HG03135 (cell line): Measurements from ENCODE around the gene PHF21A.
"Not testable (repeated sequence)": the region's sequence is repeated elsewhere in the genome, so short reads cannot be mapped to it uniquely, and the experiment has no call there.

ENCODE experiments used
- ATAC-seq: cut with Tn5 transposase; IDR thresholded peaks from one replicate; pipeline ENCODE4 v1.9.1; 2021; ENCODE audit warnings: mild to moderate bottlenecking, moderate library complexity; ENCODE audit not compliant: unreplicated experiment

PHF21A gene

DNA sequence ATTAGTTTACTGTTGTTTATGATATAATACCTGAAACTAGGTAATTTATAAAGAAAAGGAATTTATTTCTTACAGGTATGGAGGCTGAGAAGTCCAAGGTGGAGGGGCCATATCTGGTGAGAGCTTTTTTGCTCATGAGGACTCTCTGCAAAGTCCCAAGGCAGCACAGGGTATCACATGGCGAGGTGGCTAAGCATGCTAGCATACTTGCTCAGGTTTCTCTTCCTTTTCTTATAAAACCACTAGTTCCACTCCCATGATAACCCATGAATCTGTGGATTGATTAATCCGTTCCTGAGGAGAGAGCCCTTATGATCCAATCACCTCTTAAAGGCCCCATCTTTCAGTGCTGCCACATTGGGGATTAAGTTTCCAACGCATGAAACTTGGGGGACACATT is 82.7 kb downstream of the PHF21A start:
- no peak for ATAC-seq

DNA sequence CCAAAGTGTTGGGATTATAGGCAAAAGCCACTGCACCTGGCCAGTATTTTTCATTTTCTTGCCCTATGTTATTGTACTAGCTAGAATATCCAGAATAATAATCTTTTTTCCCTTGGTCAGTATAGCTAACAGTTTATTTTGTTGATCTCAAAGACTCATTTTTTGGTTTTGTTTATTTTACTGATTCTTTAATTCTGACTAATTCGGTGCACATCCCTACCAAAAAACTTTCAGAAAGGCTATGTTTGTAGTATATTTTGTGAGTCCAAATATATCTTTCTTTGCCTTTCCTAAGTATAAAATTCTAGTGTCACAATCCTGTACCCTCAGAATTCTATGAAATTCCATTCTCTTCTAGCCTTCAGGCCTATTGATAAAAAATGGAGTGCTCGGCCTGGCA is 84.3 kb downstream of the PHF21A start:
- no peak for ATAC-seq

DNA sequence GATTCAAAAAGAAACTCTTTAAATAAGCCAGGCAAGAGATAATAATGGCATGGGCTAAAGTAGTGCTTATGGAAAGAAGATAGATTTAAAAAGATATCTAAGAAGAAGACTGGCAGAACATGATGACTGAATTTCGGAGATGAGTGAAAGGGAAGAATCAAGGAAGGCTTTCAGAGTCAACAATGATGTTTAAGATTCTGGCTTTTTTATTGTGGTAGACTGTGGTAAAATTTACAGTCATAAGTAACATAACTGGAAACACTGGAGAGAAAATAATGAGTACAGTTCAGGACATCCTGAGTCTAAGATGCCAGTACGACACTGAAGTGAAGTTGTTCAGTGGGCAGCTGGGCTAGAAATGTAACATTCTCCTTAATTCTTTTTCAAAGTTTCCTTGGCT is 85.2 kb downstream of the PHF21A start:
- ATAC-seq = no peak

DNA sequence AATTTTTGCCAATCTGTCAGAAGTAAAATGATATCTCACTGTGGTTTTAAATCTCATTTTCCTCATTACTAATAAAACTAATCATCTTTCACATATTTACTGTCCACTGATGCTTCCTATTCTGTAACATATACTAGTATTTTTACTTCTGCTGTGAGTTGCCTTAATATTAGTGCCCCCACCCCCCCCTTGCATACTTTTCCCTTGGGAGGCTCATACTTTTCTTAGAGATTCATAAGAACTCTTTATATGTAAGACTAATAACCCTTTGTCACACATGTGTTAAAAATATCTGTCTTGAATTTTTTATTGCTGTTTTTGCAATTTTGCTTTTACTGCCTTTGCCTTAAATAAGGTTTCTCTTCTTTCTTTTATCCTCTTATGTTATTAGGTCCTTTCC is 87.2 kb downstream of the PHF21A start:
- ATAC-seq = no peak

DNA sequence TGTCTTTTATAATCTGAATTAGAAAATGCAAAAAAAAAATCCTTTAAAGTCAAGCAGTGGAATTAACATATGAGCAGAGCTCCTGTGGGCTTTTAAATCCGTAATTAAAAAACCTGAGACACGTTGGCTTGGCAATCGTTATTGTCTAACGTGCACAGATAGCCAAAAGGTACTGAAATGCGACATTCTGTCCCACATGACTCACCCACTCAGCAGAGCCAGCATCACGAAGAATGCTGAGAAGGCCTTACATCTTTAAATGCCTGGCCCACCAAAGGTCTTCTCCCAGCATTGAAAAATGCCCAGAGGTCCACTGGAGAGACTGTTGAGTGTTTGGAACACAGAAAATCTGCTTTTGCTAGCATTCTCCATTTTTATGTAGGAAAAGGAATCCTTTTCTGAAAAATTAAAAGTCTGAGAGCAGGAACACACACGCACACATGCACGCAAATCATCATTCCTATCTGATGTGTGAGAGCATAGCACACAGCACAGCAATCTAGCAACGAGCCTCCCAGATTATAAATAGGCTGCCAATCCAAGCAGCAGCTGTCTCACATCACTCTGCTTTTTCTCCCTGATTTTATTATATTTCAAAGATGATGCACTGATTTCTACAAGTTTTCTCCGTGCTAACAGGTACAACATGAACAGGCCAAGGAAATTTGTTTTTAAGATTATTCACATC is 94.5 kb downstream of the PHF21A start:
- ATAC-seq = no peak

DNA sequence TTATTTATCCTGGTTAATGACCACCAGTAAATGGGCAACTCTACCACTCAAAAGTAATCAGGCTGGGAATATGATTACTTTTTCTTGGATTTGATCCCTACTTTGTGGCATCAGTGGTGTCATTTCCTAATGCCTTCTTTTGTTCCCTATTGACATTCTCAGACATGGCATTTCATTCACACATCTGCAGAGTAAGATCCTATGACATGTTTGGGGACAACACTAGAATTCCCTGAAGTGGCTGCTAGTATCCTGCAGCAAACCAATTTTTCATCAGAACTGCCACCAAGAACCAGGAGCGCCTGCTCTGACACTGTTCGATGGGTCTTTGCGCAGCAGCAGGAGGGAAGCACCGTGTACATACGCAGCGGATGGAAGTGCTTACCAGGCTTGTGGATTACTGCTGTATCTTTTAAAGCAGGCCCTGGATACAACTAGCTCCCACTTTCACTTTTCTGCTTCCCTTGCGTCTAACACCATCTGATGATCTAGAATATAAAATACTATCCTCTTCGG is 101.1 kb downstream of the PHF21A start:
- ATAC-seq = no peak

DNA sequence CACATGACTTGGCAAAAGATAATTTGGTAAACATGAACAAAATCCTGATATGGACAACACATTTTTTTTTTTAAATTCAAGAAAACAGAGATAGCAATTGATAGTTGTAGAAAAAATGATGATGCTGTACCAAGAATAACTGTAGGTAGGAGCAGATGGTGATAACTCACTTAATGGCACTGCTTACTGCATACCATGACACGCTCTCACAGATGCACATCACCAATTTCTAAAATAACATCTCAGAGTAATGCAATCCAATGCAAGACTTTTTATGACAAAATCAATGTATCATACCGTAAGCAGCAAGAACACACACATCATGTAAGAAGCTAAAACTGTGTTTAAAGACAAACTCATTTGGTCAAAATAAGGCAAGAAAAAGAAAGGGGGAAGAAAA is 102.6 kb downstream of the PHF21A start:
- no peak for ATAC-seq

DNA sequence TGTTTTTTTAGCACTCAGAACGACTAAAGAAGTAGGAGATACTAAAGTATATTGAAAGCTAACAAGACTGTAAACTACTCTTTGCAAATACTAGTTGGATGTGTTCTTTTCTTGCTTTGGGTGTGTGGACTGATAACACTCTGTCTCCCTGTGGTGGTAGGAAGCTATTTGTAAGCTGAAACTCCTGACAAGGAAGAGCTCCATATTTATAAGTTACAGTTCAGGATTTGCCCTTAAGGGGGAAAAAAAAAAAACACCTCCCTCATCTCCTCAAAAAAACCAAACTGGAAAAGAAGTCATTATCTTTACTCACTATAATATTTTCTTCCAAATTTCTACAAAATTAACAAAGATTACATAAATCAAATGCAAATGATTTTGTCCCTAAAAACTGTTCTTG is 103.9 kb downstream of the PHF21A start:
- ATAC-seq = no peak

DNA sequence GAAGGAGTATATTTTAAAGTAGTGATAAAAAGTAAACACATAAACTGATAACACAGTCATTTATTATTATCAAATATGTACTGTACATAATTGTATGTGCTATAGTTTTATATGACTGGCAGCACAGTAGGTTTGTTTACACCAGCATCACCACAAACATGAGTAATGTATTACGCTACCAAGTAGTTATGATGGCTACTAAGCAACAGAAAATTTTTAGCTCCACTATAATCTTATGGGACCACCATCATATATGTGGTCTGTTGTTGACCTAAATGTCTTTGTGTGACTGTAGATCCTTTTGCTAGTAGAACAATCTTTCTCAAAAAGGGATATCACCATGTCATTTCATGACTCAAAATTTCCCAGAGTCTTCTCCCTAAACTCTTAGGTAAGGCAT is 105.3 kb downstream of the PHF21A start:
- no peak for ATAC-seq

DNA sequence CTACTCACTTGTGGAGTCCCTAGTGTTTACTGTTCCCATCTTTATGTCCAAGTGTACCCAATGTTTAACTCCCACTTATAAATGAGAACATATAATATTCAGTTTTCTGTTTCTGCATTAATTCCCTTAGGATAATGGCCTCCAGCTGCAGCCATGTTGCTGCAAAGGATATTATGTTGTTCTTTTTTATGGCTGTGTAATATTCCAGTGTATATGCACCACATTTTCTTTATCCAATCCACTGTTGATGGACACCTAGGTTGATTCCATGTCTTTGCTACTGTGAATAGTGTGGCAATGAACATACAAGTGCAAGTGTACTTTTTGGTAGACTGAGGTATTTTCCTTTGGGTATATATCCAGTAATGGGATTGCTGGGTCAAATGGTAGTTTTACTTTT is 107.1 kb downstream of the PHF21A start:
- ATAC-seq = not testable (repeated sequence)

DNA sequence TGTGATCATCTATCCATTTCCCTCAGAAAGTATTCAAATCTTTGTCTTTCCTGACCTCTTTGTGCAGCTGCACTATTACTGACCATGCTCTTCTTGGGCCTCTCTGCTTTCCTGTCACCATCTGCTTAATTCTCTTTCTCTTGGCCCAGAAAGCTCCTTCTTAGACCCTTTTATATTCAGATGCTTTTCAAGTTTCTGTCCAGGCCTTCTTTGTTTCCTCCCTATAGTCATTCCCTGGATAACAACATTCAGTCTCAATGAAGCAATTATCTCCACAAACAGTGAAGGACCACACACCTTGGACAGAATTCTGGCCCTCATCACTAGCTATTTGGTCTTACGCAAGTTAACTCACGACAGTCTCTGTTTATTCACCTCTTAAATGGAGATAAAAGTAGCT is 109.1 kb downstream of the PHF21A start:
- ATAC-seq = no peak

DNA sequence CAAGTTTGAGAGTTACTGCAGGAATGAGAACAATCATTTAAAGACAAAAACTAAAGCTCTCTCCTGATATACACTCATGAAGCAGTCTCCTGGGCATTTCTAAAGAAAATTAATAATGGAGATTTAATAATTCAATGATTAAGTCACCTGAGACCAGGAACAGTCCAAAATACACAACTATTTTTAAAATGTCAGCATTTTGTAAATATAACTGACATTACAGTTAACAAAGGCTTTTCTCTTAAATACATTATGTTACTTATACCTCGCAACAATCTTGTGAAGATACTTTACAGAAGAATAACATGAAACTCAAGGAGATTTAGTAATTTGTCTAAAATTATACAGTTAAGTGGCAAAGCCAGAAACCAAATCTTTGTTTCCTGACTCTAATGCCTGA is 111.2 kb downstream of the PHF21A start:
- no peak for ATAC-seq

DNA sequence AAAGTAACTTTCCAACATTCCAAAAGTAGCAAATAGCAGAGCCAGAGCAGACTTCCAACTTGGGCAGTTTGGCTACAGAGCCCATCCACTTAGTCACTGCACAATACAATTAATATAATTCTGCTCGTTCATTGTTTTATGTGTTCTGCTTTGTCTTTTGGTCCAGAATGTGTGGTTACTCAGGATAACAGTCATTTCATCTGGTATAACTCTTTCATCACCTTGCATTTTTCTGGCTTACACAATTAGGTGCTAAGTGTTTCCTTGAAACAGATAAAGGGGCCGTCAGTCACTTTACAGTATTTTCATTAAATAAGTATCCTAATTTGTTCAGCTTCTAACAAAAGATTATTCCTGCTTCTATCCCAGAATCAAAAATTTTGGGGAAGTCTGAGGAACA is 111.6 kb downstream of the PHF21A start:
- ATAC-seq = no peak

DNA sequence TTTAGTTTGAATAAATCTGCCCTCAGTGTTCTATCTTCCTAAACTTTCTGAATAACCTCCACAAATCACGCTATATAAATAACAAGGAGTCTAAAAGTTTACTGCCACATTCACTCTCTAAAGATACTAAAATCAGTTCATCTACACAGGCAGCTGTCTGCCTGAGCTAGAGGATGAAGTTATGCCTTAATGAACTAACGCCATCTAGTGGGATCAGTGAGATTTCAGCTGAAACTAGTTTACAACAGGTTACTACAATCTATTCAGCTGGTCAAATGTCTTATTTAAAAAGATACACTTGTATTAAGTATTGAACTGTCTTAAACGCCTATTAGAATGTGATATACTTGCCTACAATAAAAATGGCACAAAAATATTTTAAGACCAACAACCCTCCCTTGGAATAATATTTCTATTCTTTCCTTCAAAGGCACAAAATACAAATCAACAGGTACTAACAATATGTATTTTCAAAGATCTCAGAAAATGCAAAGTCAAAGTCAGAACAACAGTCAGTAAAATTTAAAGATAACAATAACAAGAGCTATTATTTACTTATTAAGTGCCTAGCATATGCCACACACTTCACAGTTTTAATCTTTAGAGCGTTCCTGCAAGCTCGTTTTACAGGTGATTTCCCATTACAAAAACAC is 114.7 kb downstream of the PHF21A start:
- ATAC-seq = peak; percentile 73

DNA sequence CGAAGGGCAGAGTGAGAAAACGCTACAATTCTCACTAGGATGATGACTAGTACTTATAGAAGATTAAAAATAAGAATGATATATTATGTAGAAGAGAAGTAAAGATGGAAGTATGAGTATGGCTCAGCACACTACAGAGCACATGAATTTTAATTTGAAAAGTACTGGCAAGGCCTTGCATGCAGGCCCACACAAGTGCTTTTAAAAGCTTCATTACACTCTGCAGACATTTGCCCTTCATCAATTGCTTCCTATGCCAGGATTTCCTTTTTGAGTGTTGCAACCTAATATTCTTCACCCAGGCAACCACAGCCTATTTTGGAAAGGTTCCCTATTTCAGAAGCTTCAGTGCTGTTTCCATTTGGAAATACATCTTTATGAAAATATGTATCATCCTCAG is 117.7 kb downstream of the PHF21A start:
- no peak for ATAC-seq

DNA sequence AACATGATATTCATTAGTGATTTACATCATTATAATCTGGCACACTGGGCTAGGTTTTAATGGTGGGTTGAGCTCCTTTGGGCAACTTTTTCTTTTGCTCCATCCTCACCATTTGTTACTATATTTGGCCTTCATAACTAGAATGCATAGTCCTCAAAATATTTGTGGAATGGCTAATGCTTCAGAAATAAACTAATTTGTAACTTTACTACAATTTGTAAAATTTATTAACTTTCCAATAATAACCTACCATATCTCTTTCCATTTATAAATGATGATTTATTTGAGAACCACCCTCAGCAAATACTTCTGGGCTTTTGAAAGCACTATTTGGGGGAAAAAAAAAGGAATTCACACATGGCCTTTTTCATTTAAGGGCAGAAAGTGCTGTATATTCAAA is 119.1 kb downstream of the PHF21A start:
- no peak for ATAC-seq

DNA sequence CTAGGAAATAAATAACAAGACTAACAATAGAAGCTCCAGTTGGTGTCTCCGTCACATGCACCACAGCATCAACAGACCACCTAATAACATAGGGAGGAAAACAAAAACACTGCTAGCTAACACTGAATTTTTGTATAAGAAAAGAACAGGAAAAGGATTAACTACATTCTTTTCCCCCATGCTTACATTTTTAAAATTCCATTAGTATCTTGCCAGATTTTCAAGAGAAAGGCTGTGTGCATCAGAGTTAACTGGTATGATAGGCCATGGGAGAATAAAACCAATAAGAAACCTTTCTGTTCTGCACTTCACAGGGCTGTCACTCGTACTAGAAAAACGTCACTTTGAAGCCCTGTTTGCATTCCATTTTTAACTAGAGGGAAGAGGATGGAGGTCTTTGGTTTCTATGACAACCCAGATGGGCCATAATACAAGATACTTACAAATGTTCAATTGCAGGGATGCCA is 119.8 kb downstream of the PHF21A start:
- no peak for ATAC-seq

DNA sequence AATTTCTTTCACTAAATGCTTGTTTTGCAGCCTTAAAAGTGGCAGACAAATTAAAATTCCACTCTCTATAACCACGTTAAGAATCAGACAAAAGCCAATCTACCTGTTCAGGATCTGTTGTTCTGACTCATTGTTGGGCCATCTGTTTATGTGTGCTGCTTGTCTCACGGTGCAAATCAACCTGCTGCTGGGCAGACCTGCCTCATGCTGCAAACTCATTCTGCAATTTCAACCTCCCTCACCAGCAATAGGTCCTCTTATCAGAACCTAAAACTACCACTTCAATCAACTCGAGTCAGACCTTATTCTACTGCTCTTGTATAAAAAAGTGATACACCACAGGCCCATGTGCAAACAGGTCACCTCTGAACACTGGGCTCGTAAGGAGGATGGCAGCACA is 123.7 kb downstream of the PHF21A start:
- no peak for ATAC-seq

DNA sequence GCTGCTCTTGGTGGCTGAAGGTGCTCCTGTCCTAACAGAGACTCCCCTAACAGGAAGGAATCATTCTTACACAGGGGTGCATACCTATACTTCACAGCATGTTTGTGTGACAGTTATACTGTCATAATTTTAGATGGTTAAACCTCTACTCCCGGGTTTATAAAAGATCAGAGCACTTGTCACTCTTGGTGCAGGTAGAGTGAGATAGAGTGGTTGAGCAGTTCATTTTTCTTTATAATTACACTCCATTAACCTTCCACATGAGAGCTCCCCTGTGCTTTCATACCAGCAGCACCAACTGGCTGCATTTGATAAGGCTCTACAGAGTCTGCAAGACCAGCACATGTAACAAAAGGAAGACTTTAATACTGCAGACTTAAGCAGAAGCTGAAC is 125.9 kb downstream of the PHF21A start:
- ATAC-seq = no peak

DNA sequence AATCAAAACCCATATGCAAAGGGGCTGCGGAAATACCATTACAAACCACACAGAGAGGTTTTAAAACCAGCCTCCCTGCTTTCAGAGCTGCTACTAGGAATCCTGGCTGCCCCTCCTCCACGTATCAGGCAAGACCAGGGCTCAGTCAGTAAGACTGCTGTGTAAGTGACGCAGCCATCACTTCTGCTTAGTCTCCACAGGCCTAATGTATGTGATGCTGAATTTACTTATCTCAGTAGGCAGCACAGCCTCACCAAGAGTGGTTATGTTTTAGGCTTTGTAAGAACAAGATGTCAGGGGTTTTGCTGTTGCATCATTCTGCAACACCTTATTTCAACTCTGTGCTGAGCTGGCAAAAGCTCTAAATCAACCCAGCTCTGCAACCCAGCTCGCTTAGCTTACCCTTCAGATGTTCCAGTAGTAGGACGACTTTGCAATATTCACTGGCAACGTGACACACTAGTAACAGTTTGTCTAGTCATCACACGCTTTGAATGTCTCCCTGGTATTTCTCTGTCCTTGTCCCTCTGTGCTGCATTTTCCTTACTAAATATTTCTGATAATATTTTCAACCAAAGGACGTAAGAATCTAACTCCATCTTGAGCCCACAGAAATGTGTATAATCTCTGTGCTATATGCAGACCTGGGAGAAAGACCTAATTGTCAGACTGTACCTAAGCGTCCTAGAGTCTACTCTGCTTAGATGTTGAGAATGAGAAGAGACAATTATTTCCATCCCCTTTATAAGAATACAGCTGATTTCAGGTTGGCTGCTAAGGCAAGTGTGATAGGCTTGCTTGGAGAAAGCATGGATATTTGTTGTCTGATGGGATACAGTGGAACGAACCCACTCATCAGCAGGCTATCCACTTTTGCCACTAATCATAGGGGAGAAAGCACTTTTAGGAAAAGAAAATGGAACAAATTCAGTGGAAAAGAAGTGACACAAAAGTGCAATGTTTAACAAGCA is 126.6 kb downstream of the PHF21A start:
- ATAC-seq = no peak

DNA sequence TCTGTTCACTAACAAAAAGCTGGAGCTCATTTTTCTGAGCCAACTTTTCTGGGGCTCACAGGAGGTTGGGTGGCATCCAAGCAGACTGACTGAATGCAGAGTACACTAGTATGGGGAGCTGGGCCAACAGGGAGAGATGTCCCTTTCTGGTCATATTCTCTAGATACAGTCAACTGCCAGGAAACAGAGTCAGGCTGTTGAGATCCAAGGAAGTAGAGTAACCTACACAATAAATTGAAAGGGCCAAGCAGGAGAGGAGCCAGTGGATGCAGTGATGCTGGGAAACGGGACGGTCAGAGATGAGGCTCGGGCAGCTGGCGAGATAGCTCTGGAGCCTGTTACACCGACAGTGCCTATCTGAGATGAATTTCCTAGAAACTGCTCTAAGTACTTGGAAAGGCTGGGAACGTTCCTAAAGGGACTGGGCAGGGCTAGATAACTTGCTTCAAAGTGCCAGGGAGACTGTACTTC is 127.7 kb downstream of the PHF21A start:
- no peak for ATAC-seq
